ENCODE data around the gene UPK3B.

DNA sequence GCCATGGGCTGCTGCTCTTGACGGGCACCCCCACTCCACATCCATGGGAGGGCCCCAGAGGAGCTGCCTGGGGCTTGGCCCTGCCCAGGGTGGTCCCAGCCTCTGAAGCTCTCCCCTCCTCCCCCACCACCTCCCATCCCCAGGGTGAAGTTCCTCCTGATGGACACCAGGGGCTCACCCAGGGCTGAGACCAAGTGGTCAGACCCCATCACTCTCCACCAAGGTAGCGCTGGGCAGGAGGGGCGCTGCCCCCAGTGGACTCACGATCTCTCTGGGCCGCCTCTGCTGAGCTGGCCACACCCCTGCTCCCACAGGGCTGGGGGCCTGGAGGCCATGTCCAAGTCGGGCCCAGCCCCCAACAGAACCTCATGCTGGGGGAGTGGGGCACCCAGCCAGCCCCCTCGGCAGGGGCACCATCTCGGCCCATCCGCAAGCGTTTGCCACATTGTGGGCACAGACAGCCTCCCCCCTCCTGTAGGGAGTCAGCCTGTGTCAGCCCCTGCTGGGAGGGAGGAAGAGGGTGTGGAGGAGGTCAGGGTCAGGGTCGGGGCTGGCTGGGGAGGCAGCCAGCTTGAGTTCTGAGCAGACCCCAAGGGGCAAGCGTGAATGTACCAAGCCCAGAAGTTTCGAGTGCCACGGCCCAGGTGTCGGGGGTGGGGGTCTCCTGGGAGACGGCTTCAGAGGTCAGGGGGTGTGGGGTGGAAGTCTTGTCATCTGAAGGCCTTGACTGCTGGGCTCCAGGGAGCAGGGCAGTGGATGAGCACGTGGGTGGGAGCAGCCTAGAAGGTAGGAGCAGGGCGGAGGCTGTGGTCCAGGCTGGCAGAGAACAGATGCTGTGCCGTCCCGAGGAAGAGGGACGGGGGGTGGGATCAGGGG is 2.8 kb downstream of the UPK3B start:
- TF ChIP-seq CTCF (IDR thresholded peaks at IDR 0.05 in 8 of 11, conservative IDR thresholded peaks at IDR 0.05 in 3 of 11), result peak in 2 of 11 experiments; percentile 20 to 38
- no peak for TF ChIP-seq POLR2A (IDR thresholded peaks at IDR 0.05)

Data from spleen (tissue), 7 donors.